GM18511 (cell line): ENCODE measurements around the gene POLD1.
"Not testable (repeated sequence)": the region's sequence is repeated elsewhere in the genome, so short reads cannot be mapped to it uniquely, and the experiment has no call there.

Source experiments
- ATAC-seq: cut with Tn5 transposase; IDR thresholded peaks from one replicate; pipeline ENCODE4 v1.9.1; 2021; ENCODE audit warnings: mild to moderate bottlenecking, moderate library complexity; ENCODE audit not compliant: unreplicated experiment

The POLD1 gene

DNA sequence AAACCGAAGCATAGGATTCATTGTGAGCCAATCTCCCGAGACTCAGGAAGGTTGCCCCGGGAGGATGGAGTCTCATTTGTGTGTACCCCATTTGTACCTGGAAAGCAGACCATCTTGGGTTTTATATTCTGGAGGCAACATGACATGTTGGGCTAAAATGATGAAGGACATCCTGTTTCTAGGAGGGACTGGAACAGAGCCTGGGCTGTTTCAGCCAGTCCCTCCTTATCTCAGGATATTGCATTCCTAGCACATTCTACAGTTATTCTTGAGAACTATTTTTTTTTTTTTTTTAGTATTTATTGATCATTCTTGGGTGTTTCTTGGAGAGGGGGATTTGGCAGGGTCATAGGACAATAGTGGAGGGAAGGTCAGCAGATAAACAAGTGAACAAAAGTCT lies 6.1 kb downstream of the POLD1 start:
- ATAC-seq = not testable (repeated sequence)

DNA sequence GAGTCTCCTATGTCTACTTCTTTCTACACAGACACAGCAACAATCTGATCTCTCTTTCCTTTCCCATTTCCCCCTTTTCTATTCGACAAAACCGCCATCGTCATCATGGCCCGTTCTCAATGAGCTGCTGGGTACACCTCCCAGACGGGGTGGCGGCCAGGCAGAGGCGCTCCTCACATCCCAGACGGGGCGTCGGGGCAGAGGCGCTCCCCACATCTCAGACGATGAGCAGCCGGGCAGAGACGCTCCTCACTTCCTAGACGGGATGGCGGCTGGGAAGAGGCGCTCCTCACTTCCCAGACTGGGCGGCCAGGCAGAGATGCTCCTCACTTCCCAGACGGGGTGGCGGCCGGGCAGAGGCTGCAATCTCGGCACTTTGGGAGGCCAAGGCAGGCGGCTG lies 6.8 kb downstream of the POLD1 start:
- not testable (repeated sequence) for ATAC-seq

DNA sequence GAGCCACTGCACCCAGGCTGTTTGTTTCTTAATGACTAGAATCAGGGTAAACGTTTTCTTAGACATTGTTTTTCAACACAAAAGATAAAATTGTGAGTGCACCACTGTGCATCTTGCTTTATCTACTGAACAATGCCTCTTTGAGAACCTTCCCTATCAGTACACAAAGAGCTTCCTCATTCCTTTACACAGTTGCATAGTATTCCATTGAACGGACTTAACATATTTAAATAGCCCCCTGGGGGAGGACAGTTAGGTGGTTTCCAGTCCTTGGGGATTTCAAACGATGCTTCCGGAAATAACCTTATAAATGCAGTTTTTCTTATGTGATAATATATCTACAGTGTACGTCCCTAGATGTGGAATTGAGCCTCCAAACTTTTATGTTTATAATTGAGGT lies 8.6 kb downstream of the POLD1 start:
- ATAC-seq = no peak

DNA sequence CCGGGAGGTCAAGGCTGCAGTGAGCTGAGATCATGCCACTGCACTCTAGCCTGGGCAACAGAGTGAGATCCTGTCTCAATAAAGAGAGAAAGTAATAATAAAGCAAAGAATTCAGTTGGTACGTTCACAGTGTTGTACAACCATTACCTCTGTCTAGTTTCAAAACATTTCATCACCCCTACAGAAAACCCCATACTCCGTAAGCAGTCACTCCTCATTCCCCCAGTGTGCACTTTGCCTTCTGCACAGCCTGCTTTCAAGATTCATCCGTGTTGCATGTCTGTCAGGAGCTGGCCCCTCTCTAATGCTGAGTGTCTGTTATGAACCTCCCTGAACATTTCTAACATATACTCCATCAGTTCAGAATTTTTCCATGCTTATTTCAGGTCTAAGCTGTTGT lies 9.4 kb downstream of the POLD1 start:
- no peak for ATAC-seq

DNA sequence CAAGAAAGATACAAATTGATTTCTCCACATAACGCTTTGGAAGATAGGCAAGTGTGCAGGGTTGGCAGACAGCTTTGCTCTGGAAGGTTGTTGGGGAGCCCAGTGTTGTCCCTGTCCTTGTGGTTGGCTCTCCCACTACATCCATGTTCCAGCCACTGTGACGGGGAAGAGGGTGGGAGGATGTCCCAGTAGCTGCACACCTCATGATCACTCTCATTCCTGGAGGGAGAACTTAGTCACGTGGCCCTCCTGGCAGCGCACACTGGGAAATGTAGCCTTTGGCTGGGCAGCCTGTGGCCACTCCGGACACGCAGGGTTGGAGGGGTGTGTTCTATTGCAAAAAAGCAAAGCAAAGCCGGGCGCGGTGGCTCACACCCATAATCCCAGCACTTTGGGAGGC lies 9.9 kb downstream of the POLD1 start:
- ATAC-seq = no peak

DNA sequence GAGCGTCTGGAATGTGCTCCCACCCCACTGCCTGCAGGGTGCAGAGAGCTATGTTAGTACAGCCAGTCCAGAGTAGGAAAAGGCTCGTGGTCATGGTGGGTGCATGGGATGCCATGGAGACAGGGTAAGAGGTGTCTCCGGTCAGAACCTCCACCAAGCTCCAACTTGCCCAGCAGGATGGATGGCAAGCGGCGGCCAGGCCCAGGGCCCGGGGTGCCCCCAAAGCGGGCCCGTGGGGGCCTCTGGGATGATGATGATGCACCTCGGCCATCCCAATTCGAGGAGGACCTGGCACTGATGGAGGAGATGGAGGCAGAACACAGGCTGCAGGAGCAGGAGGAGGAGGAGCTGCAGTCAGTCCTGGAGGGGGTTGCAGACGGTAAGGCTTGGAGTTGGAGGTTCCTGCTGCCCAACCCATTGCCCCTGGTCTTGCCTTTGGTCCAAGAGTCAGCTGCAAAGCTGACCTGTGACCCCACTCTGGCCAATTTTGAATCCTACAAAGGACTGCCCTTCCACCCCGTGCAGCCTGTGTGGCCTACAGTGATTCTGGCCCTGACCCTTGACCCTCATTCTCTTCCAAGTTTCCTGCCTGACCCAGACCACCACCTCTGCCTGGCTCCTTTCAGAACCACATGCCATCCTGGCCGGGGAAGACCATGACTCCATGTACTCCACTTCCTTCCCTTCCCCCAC lies 14.7 kb downstream of the POLD1 start:
- ATAC-seq = no peak

DNA sequence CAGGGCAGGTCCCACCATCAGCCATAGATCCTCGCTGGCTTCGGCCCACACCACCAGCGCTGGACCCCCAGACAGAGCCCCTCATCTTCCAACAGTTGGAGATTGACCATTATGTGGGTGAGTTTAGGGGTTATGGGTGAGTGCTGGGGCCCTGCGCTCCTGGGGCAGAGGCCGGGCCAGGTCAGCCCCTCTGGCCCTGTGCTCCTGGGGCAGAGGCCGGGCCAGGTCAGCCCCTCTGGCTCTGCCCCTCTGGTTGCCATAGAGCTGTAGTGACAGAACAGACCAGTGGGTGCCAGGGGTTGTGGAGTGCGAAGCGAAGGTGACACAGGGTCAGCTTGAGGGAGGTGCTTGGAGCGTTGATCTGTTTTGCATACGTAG lies 15.2 kb downstream of the POLD1 start:
- no peak for ATAC-seq

DNA sequence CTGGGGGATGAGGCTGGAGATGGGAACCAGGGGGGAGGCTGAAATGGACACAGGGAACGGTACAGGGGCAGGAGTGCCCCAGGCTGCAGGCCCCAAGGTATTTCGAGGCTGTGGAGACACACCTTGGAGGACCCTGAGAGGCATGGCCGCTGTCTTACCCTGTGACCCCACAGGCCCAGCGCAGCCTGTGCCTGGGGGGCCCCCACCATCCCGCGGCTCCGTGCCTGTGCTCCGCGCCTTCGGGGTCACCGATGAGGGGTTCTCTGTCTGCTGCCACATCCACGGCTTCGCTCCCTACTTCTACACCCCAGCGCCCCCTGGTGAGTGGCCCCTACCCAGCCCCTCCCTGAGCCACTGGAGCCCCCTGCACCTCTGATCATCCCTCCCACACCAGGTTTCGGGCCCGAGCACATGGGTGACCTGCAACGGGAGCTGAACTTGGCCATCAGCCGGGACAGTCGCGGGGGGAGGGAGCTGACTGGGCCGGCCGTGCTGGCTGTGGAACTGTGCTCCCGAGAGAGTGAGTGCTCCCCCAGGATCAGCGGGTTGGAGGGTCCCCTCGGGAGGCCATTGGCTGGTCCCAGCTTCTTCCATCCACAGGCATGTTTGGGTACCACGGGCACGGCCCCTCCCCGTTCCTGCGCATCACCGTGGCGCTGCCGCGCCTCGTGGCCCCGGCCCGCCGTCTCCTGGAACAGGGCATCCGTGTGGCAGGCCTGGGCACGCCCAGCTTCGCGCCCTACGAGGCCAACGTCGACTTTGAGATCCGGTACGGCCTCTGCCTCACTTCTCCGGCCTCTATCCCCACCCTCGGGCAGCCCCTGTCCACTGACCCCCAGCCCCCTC lies 17.7 kb downstream of the POLD1 start:
- no peak for ATAC-seq

DNA sequence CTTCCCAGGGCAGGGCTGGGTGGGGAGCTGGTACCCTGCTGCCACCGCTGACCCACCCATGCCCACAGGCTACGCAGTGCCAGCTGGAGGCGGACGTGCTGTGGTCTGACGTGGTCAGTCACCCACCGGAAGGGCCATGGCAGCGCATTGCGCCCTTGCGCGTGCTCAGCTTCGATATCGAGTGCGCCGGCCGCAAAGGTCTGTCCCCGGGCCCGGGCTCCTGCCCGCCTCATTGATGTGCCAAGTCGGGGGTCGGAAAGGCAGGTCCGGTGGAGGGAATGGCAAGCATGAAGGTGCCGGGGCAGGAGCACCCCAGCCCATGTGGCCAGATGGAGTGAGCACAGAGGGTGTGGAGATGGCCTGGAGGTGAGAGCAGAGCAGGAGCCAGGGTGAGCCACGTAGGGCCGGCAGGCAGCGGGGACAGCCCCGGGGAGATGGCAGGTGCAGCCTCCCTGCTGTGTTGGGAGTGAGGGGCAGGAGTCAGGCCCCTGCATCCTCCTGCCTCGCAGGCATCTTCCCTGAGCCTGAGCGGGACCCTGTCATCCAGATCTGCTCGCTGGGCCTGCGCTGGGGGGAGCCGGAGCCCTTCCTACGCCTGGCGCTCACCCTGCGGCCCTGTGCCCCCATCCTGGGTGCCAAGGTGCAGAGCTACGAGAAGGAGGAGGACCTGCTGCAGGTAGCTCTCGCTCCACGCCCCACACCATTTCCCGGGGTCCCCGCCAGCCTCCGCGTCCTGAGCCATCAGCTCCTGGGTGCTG lies 18.6 kb downstream of the POLD1 start:
- ATAC-seq = no peak

DNA sequence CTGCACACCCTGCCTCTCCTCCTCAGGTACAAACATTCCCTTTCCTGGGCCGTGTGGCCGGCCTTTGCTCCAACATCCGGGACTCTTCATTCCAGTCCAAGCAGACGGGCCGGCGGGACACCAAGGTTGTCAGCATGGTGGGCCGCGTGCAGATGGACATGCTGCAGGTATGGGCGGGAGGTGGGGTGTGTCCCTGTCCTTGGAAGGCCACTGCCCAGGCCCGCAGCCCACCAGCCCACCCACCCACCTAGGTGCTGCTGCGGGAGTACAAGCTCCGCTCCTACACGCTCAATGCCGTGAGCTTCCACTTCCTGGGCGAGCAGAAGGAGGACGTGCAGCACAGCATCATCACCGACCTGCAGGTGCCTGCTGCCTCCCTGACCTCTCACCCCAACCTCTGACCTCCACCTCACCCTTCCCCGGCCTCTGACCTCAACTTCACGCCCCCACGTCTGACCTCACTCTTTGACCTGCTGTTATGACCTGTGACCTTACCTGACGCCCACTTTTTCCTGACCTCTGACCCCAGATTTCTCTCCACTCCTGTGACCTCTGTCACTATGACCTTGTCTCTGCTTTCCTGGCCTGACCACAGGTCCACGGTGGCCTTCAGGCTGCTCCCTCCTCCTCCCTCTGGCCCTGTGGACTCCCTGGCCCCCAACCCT lies 22.1 kb downstream of the POLD1 start:
- no peak for ATAC-seq

DNA sequence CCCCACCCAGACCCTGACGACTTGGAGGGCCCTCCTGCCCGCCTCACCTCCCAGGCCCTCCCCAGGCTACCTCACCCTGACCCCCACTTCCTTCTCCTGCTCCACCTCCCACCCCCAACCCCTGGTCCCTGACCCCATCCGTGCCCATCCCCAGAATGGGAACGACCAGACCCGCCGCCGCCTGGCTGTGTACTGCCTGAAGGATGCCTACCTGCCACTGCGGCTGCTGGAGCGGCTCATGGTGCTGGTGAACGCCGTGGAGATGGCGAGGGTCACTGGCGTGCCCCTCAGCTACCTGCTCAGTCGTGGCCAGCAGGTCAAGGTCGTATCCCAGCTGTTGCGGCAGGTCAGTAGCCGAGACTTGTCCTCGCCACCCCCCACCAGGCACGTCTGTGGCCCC lies 22.7 kb downstream of the POLD1 start:
- no peak for ATAC-seq

DNA sequence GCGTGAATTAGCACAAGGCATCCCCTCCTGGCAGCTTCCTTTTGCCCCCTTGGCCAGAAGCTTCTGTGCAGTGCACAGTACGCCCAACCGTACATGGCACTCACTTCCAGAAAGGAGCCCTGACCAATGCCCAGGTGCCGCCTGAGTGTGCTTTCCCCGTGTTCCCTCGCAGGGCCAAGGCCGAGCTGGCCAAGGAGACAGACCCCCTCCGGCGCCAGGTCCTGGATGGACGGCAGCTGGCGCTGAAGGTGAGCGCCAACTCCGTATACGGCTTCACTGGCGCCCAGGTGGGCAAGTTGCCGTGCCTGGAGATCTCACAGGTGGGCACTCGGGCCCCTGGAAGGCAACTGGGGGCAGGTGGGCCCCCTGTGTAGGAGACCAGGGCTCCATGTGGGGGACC lies 25.2 kb downstream of the POLD1 start:
- no peak for ATAC-seq

DNA sequence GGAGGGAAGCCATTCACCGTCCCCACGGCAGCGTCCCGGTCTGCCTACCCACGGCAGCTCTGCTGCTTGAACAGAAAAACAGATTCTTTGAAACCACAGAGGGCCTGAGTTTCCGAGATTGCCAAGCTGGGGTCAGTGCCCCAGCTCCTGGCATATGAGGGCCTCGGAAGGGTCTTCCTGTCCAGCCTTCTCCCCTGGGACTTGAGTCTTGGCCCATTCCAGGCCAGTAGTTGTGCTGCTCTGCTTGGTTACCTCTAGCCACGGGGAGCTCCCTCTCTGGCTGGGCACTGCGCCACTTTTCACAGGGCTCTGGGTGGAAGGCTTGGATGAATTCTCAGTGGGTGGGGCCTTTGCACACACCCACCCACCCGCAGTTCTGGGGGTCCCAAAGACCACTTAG lies 26.0 kb downstream of the POLD1 start:
- no peak for ATAC-seq

DNA sequence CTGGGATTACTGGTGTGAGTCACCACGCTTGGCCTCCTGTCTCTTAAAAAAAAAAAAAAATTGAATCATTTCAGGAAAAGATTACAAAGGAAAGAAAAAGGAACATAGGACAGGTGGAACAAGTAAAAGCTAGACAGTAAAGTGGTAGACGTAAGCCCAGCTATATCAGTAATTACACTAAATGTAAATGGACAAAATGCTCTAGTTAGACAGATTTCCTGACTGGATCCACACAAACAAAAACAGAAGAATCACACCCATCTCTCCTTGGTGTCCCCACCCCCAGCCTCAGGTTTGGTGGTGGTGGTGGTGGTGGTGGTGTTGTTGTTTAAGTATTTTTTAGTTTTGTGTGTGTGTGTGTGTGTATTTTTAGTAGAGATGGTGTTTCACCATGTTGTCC lies 28.3 kb downstream of the POLD1 start:
- no peak for ATAC-seq

DNA sequence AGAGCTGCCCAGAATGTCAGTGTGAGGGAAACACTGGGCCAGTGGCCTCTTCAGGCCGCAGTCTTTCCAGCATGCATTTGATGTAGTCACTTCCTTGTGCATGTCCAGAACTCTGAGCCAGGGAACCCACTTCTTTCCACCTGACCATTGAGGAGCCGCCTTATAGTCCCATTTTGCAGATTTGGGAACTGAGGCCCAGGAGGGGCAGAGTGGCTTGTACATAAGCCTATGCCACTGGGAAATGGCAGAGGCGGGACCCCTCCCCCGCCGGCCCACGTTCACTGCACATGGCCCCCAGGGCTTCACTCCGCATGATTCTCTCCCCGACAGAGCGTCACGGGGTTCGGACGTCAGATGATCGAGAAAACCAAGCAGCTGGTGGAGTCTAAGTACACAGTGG lies 28.9 kb downstream of the POLD1 start:
- ATAC-seq = no peak

DNA sequence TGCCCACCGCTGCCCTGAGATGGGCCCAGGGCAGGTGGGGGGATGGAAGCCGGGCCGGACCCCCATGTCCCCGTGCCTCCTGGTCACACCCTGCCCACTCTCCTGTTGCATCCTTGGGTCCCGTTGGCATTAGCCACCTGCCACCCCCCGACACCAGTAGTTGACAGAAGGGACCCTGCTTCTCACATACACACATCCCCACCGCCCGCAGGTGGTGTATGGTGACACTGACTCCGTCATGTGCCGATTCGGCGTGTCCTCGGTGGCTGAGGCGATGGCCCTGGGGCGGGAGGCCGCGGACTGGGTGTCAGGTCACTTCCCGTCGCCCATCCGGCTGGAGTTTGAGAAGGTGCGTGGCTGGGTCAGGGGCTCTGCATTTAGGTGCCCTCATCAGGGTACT lies 29.4 kb downstream of the POLD1 start:
- ATAC-seq = no peak

DNA sequence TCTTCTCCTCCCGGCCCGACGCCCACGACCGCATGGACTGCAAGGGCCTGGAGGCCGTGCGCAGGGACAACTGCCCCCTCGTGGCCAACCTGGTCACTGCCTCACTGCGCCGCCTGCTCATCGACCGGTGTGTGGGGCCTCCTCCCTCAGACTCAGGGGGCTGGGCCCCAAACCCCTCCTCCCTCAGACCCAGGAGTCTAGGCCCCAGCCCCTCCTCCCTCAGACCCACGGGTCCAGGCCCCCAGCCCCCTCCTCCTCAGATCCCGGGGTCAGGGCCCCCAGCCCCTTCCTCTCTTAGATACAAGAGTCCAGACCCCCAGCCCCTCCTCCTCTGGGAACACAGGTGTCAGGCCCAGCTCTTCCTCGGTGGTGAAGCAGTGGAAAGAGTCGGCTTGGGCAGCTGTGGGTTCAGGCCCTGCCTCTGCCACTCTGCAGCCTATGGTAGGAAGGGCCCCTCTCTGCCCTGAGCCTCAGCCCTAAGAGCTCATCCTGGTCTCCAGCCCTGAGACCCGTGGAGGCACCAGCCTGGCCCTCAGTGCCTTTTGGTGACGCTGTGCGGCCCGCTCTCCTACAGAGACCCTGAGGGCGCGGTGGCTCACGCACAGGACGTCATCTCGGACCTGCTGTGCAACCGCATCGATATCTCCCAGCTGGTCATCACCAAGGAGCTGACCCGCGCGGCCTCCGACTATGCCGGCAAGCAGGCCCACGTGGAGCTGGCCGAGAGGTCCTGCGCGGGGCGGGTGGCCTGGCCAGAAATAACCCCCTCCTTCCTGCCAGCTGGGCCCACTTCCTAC lies 30.9 kb downstream of the POLD1 start:
- ATAC-seq = peak; percentile 41

DNA sequence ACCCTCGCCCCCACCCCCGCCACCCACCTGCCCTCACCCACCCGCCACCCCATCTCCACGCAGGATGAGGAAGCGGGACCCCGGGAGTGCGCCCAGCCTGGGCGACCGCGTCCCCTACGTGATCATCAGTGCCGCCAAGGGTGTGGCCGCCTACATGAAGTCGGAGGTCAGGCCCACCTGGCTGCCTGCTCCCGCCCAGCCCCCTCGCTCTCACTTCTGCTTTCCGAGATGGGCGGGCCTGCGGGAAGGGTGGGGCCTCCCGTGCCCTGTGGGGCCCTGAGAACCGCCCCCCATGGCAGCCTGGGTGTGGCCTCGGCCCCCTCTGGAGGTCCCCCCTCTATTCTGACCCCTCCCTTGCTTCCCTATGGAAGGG lies 31.5 kb downstream of the POLD1 start:
- ATAC-seq = peak; percentile 64

DNA sequence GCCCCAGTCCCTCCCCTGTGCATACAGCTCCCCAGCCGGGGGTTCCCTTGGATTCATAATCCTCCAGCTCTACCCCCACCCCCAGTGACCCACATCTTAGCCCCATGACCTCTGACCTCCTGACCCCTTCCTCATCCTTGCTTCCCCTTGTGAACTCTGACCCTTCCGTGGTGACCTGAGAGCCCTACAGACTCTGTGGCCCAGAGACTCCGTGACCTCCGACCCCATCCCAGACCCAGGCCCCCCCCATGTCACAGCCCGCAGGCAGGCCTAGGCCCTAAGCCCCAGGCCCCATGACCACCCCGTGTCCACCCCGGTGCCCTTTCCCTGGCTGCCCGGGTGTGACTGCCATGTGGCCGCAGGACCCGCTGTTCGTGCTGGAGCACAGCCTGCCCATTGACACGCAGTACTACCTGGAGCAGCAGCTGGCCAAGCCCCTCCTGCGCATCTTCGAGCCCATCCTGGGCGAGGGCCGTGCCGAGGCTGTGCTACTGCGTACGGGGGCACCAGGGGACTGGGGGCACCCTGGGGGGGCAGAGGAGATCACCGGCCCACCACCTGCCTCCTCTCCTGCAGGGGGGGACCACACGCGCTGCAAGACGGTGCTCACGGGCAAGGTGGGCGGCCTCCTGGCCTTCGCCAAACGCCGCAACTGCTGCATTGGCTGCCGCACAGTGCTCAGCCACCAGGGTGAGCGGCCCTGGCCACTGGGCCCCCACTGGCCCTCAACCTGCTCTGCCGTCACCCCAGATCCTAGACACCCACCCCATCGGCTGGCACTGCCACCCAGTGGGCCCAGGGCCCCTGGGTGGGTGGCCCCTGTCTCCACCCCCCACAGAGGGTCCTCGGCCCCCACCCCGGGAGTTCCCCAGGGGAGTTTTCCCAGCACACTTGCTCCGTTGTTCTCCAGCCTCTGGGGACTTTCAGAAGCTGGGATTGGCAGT lies 32.2 kb downstream of the POLD1 start:
- no peak for ATAC-seq
